PC-3 (cell line): ENCODE data around the gene TPM4. TPM values are rescaled to one million over a fixed set of nuclear protein-coding genes. Genes with fewer than 3 reads are reported as not detected.

Source experiments
- ATAC-seq: fragments of 200-7000 bp; cut with Tn5 transposase; 2 replicates; pipeline ENCODE4 v1.9.1; 2020; ENCODE audit warnings: mild to moderate bottlenecking, moderate library complexity
- BruUV-seq: library from RNA; stranded (reverse); fragments of 400-500 nt; replicated peaks from 2 replicates; lab custom pipeline; 2021; lab: Mats Ljungman, UMichigan
- CTCF ChIA-PET: fragments of 300-600 bp; sonication (Branson Sonifier 250); formaldehyde crosslinking; loops from one replicate; lab custom pipeline; 2022; ENCODE audit warnings: antibody characterized with exemption; lab: Charles Lee
- POLR2A ChIA-PET: fragments of 300-600 bp; sonication (Branson Sonifier 250); formaldehyde crosslinking; loops from one replicate; lab custom pipeline; 2022; ENCODE audit warnings: antibody characterized with exemption; ENCODE audit not compliant: unreplicated experiment; lab: Charles Lee
- DNase-seq: peaks from one replicate; pipeline ENCODE4 v3.0.0-alpha.2; 2015
- H2AFZ ChIP-seq: fragments of 300-600 bp; sonication (generic); 2 replicates; pipeline ENCODE4 v1.6.0; 2016; ENCODE audit warnings: antibody characterized with exemption, low read length
- H3F3A ChIP-seq: fragments of 300-600 bp; sonication (generic); one replicate; pipeline ENCODE4 v1.6.0; 2017; ENCODE audit warnings: antibody characterized with exemption, low read length, control low read depth, mild to moderate bottlenecking; ENCODE audit not compliant: unreplicated experiment
- H3K27ac ChIP-seq: fragments of 300-600 bp; sonication (generic); 2 replicates; pipeline ENCODE4 v1.5.1; 2016; ENCODE audit warnings: mild to moderate bottlenecking, low read length
- H3K27me3 ChIP-seq: fragments of 300-600 bp; sonication (generic); 2 replicates; pipeline ENCODE4 v1.6.1; 2016; ENCODE audit warnings: low read length, mixed read lengths
- H3K36me3 ChIP-seq: fragments of 300-600 bp; sonication (generic); 2 replicates; pipeline ENCODE4 v1.6.1; 2016; ENCODE audit warnings: low read depth, mixed run types, low read length, mixed read lengths
- H3K4me1 ChIP-seq: fragments of 300-600 bp; sonication (generic); 2 replicates; pipeline ENCODE4 v1.5.1; 2016; ENCODE audit warnings: low read length; ENCODE audit not compliant: insufficient read depth
- H3K4me2 ChIP-seq: fragments of 300-600 bp; sonication (generic); 2 replicates; pipeline ENCODE4 v1.6.0; 2016; ENCODE audit warnings: low read length
- H3K4me3 ChIP-seq: fragments of 300-600 bp; sonication (generic); 2 replicates; pipeline ENCODE4 v1.5.1; 2016; ENCODE audit warnings: mild to moderate bottlenecking, low read length, mixed read lengths
- H3K79me2 ChIP-seq: fragments of 300-600 bp; sonication (generic); 2 replicates; pipeline ENCODE4 v1.6.1; 2017; ENCODE audit warnings: low read length, mixed read lengths
- H3K9ac ChIP-seq: fragments of 300-600 bp; sonication (generic); 2 replicates; pipeline ENCODE4 v1.6.0; 2016; ENCODE audit warnings: mild to moderate bottlenecking, low read length
- H3K9me2 ChIP-seq: fragments of 300-600 bp; sonication (generic); replicated peaks from 2 replicates; pipeline ENCODE4 v1.6.1; 2016; ENCODE audit warnings: mixed run types, low read length, mixed read lengths
- H3K9me3 ChIP-seq: fragments of 300-600 bp; sonication (generic); 2 replicates; pipeline ENCODE4 v1.6.1; 2016; ENCODE audit warnings: low read length, mixed read lengths
- H4K20me1 ChIP-seq: fragments of 300-600 bp; sonication (generic); 2 replicates; pipeline ENCODE4 v1.6.1; 2016; ENCODE audit warnings: low read length, mixed read lengths
- EZH2 ChIP-seq: fragments of 300-600 bp; sonication (generic); IDR thresholded peaks from one replicate; pipeline ENCODE4 v1.6.1; 2017; ENCODE audit warnings: antibody characterized with exemption, mild to moderate bottlenecking, low read length; ENCODE audit not compliant: unreplicated experiment
- EZH2phosphoT487 ChIP-seq: fragments of 300-600 bp; sonication (generic); IDR thresholded peaks from 2 replicates; pipeline ENCODE4 v1.6.1; 2018; ENCODE audit warnings: mild to moderate bottlenecking, antibody characterized with exemption, low read length, borderline replicate concordance
- intact Hi-C: fragments of 100-400 bp; cut with micrococcal nuclease; formaldehyde crosslinking; loops from 2 replicates; pipeline ENCODE4 v1.9.0; 2023
- total RNA-seq: library from RNA; depleted of rRNA; stranded (reverse); fragments of >200 nt; gene quantifications from 2 replicates; pipeline ENCODE4 v1.2.3, GENCODE V29; 2014
- TF ChIP-seq, protein P1 (sequence below): fragments of 300-600 bp; sonication (generic); conservative IDR thresholded peaks from 2 replicates; pipeline ENCODE4 v1.5.1; 2017; ENCODE audit warnings: antibody characterized with exemption, low read depth, mild to moderate bottlenecking, low read length

TPM4 gene
- total RNA-seq, 1 experiment from 2014 or later: 135 TPM

DNA sequence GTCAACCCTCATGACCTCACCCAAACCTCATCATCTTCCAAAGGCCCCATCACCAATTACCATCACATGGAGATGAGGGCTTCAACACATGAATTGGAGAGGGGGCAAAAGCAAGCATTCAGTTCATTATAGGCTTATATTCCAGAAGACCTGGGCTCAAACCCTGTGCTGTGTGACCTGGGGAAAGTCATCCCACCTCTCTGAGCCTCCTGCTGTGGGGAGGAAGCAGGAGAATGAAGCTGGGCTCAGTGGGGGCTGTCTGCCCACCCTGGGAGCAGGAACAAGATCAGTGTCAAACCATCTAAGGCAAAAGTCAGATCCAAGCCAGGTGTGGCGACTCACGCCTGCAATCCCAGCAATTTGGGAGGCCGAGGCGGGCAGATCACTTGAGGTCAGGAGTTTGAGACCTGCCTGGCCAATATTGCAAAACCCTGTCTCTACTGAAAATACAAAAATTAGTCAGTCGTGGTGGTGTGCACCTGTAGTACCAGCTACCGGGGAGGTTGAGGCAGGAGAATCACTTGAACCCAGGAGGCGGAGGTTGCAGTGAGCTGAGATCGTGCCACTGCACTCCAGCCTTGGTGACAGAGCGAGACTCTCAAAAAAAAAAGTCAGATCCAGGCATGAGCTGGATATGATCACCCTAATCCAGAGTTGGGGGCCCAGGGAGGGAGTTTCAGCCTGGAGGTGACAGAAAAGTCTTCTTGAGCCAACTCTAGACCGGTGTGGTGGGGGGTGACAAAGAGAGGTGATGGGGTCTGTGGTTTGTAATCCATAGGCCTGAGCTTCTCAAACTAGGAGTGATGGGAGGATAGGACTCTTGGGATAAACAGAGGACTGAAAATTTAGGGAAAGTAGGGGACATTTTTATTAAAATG lies 1.6 kb upstream of the TPM4 start:
- Histone ChIP-seq H3K9ac (no peak overlapping the region), H2AFZ (no peak overlapping the region), H3K79me2 (peaks cover 56% of the 10 kb centered on the region), H3K9me3 (no peaks in the 10 kb centered on the region), H4K20me1 (no peaks in the 10 kb centered on the region), H3F3A (peaks cover 9% of the 10 kb centered on the region), H3K27ac (no peak overlapping the region), H3K4me1 (peaks cover 44% of the 10 kb centered on the region), H3K27me3 (no peaks in the 10 kb centered on the region), H3K4me3 (no peak overlapping the region), H3K9me2 (no peaks in the 10 kb centered on the region), H3K4me2 (no peak overlapping the region), H3K36me3 (peaks cover 44% of the 10 kb centered on the region)
- intact Hi-C loops: no loop called here
- TF ChIP-seq, protein P1, sequence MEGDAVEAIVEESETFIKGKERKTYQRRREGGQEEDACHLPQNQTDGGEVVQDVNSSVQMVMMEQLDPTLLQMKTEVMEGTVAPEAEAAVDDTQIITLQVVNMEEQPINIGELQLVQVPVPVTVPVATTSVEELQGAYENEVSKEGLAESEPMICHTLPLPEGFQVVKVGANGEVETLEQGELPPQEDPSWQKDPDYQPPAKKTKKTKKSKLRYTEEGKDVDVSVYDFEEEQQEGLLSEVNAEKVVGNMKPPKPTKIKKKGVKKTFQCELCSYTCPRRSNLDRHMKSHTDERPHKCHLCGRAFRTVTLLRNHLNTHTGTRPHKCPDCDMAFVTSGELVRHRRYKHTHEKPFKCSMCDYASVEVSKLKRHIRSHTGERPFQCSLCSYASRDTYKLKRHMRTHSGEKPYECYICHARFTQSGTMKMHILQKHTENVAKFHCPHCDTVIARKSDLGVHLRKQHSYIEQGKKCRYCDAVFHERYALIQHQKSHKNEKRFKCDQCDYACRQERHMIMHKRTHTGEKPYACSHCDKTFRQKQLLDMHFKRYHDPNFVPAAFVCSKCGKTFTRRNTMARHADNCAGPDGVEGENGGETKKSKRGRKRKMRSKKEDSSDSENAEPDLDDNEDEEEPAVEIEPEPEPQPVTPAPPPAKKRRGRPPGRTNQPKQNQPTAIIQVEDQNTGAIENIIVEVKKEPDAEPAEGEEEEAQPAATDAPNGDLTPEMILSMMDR: no peak
- no peak for TF ChIP-seq EZH2
- TF ChIP-seq EZH2phosphoT487: no peak
- CTCF ChIA-PET: no interaction called here
- no peak for DNase-seq
- POLR2A ChIA-PET: no interaction called here
- no peak for ATAC-seq
- no TSS peak for BruUV-seq

DNA sequence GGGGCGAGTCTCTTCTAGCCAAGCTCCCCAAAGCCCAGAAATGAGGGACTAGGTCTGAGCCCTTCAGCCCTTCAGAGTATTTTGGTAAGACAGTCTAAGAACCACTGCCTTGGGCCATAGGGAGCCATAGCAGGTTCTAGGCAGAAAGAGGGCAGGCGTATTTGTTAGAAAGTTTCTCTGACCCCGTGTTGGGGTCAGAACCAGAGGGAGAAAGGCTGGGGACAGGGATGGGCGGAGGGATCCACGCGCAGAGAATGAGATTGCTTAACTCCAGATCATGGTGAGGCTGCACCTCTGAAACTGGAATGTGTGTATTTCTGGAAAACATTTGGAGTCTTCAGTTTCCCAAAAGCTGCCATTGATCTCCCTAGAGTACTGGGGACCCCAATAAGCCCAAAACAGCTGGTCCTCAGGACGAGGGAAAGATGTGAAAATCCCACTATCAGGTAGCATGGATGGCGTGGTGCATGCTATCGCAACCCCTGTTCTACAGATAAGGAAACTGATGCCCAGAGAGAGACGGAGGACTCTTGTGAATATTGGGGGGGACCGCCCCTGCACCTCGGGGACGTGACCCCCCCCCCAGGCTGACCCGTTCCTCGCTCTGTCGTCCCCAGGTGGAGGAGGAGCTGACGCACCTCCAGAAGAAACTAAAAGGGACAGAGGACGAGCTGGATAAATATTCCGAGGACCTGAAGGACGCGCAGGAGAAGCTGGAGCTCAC lies 703 bp upstream of the TPM4 start:
- H3K27me3 ChIP-seq: no peaks in the 10 kb centered on the region
- intact Hi-C loops: no loop called here
- peaks cover 51% of the 10 kb centered on the region for H3K36me3 ChIP-seq
- DNase-seq (no peak), ATAC-seq (no peak)
- H3K9me2 ChIP-seq: no peaks in the 10 kb centered on the region
- H3K27ac ChIP-seq: no peak overlapping the region
- BruUV-seq: no TSS peak
- H3K4me2 ChIP-seq: no peak overlapping the region
- ChIA-PET POLR2A (no interaction called here), CTCF (interaction anchor here (0.6 kb wide), 1 partner anchor 51 kb away, joined by 3 read pairs; no protein-coding TSS in a partner anchor)
- no peak overlapping the region for H2AFZ ChIP-seq
- no peaks in the 10 kb centered on the region for H3K9me3 ChIP-seq
- H3F3A ChIP-seq: peaks cover 9% of the 10 kb centered on the region
- H3K79me2 ChIP-seq: peaks cover 59% of the 10 kb centered on the region
- TF ChIP-seq, protein P1: no peak
- TF ChIP-seq EZH2phosphoT487 (no peak), EZH2 (no peak)
- H3K4me1 ChIP-seq: peaks cover 46% of the 10 kb centered on the region
- H3K9ac ChIP-seq: no peak overlapping the region
- no peaks in the 10 kb centered on the region for H4K20me1 ChIP-seq
- no peak overlapping the region for H3K4me3 ChIP-seq
